HG02840 (cell line): ENCODE measurements around the gene LGR6.
"Not testable (repeated sequence)": the region's sequence is repeated elsewhere in the genome, so short reads cannot be mapped to it uniquely, and the experiment has no call there.

ENCODE experiments used
- ATAC-seq: cut with Tn5 transposase; IDR thresholded peaks from one replicate; pipeline ENCODE4 v1.9.1; 2021; ENCODE audit warnings: mild to moderate bottlenecking, moderate library complexity, moderate number of reproducible peaks; ENCODE audit not compliant: unreplicated experiment, low FRiP score

LGR6 gene, protein sequence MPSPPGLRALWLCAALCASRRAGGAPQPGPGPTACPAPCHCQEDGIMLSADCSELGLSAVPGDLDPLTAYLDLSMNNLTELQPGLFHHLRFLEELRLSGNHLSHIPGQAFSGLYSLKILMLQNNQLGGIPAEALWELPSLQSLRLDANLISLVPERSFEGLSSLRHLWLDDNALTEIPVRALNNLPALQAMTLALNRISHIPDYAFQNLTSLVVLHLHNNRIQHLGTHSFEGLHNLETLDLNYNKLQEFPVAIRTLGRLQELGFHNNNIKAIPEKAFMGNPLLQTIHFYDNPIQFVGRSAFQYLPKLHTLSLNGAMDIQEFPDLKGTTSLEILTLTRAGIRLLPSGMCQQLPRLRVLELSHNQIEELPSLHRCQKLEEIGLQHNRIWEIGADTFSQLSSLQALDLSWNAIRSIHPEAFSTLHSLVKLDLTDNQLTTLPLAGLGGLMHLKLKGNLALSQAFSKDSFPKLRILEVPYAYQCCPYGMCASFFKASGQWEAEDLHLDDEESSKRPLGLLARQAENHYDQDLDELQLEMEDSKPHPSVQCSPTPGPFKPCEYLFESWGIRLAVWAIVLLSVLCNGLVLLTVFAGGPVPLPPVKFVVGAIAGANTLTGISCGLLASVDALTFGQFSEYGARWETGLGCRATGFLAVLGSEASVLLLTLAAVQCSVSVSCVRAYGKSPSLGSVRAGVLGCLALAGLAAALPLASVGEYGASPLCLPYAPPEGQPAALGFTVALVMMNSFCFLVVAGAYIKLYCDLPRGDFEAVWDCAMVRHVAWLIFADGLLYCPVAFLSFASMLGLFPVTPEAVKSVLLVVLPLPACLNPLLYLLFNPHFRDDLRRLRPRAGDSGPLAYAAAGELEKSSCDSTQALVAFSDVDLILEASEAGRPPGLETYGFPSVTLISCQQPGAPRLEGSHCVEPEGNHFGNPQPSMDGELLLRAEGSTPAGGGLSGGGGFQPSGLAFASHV

GRCh38 chr1:202193614-202194327 lies at the start of gene LGR6:
Gene LGR6, plus strand, starts transcription at chr1:202193799. Its CDS starts 191 bp downstream, at chr1:202193990.
- ATAC-seq, result no peak

GRCh38 chr1:202144402-202145067 lies 49.1 kb upstream of the LGR6 start, which contains the start of gene ARL8A:
Gene ARL8A, minus strand, starts transcription at chr1:202144737. Its CDS starts 165 bp downstream, at chr1:202144572.
- peak; percentile 50 for ATAC-seq

DNA sequence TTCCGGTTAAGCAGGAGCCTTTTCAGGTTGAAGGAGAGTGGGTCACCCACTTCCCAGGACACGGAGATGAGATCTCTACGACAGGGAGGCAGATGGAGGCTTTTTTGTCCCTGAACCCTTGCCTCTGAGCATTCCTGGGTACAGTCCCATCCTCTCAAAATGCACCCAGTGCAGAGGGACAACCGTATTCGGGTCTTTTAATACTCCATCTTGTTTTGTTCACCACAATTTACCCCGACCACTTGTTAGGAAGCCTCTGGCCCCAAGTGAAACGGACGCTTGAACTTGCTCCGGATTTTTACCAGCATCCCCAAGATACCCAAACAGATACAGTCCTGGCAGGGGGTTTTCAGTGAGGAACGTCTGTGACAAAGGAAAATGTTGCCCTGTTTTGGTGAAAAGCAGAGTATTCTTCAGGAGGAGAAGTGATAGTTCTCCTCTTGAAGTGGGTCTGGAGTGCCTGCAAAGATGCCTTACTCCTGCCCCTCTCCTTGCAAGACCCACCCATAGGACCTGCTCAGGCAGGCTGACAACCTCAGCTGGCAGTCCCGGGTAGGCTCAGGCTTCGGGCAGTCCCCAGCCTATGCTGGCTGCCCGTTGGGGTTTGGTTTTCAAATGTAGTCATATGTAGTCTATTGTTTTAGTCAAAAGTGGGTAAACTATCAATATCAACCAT lies 48.4 kb upstream of the LGR6 start:
- ATAC-seq, result no peak

GRCh38 chr1:202145744-202146140 lies 47.9 kb upstream of the LGR6 start:
- not testable (repeated sequence) for ATAC-seq

DNA sequence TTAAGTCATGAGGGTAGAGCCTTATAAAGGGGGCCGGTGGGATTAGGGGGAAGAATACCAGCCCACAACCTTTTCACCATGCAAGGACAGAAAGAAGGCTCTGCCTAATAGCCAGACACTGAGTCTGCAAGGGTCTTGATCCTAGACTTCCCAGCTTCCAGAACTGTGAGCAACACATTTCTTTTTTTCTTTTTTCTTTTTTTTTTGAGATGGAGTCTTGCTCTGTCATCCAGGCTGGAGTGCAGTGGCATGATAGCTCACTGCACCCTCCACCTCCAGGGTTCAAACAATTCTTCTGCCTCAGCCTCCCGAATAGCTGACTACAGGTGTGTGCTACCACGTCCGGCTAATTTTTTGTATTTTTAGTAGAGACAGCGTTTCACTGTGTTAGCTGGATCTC lies 47.3 kb upstream of the LGR6 start:
- no peak for ATAC-seq

- ATAC-seq, result no peak
These were observed 46.6 kb upstream of the LGR6 start for GRCh38 chr1:202146993-202147392.

DNA sequence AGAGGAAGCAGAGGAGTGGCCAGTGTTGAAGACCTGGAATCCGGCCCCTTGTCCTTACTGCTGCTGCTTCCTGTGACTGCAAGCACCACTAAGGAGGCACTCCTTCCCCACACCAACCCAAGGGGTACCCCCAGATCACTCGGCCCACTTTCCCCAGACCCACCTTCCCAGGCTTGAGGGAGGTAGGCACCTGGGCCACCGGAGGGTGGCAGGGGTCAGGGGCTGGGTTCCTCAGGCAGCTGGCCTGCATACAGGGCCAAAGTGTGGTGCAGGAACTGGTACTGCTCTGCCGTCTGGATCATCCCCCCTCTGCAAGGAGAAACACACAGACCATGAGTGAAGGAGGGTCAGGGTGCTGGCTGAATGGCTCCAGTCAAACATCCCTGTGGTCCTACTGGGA lies 45.2 kb upstream of the LGR6 start:
- ATAC-seq, result no peak

GRCh38 chr1:202149566-202149965 lies 44.0 kb upstream of the LGR6 start:
- no peak for ATAC-seq

- ATAC-seq, result no peak
These were observed 43.4 kb upstream of the LGR6 start for GRCh38 chr1:202150187-202150586.

- ATAC-seq, result no peak
These were observed 43.0 kb upstream of the LGR6 start for GRCh38 chr1:202150602-202151001.

- ATAC-seq, result no peak
These were observed 42.6 kb upstream of the LGR6 start for GRCh38 chr1:202151045-202151444.

GRCh38 chr1:202152399-202152798 lies 41.2 kb upstream of the LGR6 start:
- ATAC-seq, result no peak

GRCh38 chr1:202153284-202153683 lies 40.3 kb upstream of the LGR6 start:
- no peak for ATAC-seq

GRCh38 chr1:202154148-202154765 lies 39.3 kb upstream of the LGR6 start:
- ATAC-seq, result no peak

DNA sequence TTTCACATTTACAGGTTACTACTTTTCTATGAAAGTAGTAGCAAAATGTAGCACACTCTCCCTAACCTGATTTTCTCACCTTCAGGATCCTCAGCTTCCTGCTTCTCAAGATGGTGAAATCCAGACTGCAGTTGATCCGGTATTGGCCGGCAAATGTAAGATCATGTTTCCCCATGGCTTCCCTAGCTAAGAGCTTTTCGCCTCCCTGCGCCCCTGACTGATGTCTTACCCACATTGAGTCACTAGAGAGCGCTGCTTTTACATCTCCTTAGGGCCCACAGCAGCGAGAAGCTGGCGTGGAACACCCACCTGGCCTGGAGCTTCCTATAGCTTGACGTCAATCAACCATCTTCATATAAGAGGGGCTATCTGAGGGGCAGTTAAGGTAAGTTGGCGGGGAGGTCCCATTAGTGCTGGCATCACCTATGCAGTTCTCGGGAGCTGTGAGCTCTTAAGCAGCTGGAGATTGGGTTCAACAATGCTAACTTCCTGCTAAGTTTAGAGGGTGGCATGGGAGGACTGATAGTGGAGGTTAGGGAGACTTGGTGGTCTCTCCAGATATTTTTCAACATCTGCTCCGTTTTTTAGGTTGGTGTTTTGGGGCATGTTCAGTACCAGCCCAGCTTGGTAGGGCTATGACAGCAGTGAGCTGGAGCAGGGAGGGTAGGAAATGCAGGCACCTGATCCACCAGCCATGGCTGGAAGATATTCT lies 38.7 kb upstream of the LGR6 start:
- no peak for ATAC-seq

GRCh38 chr1:202155478-202156021 lies 38.0 kb upstream of the LGR6 start:
- no peak for ATAC-seq

DNA sequence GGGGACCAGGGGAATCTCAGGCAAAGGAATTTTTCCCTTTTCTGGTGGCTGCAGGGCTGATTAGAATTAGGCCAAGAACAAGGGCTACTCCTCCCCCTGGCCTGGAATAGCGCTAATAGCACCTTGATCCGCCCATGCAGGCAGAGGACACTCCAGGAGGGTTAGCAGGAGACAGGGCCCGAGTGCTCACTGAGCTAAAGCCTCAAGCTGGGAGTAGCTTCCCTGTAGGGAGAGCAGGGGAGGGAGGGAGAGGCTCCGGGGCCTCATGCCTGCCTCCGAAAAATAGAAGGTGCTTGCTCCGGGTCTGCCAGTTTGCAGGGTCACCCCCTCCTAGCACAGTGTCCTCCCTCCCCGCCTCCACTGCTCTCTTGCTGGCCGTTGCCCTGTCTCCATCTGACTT lies 37.0 kb upstream of the LGR6 start:
- ATAC-seq, result no peak

- no peak for ATAC-seq
These were observed 35.7 kb upstream of the LGR6 start for GRCh38 chr1:202157945-202158344.
